Epidermal melanocyte (primary cell): Measurements from ENCODE around the gene RAB26.
A peak's percentile ranks its signal among the peaks of the same experiment; 100 is the strongest.
"Not testable (repeated sequence)": the region's sequence is repeated elsewhere in the genome, so short reads cannot be mapped to it uniquely, and the experiment has no call there.

Source experiments
- DNase-seq: peaks from one replicate; pipeline ENCODE4 v3.0.0; 2011; ENCODE audit warnings: low spot score; ENCODE audit not compliant: insufficient read length

RAB26 gene

GRCh38 chr16:2116428-2116827 lies 32.0 kb upstream of the RAB26 start:
- DNase-seq: not testable (repeated sequence)

GRCh38 chr16:2117341-2117740 lies 31.1 kb upstream of the RAB26 start:
- not testable (repeated sequence) for DNase-seq

GRCh38 chr16:2117960-2118722 lies 30.3 kb upstream of the RAB26 start:
- not testable (repeated sequence) for DNase-seq

GRCh38 chr16:2121325-2121724 lies 27.1 kb upstream of the RAB26 start:
- DNase-seq: not testable (repeated sequence)

GRCh38 chr16:2121853-2122252 lies 26.6 kb upstream of the RAB26 start:
- no peak for DNase-seq

- DNase-seq: no peak
These were observed 26.0 kb upstream of the RAB26 start for GRCh38 chr16:2122429-2122828.

GRCh38 chr16:2122934-2123683 lies 25.3 kb upstream of the RAB26 start:
- not testable (repeated sequence) for DNase-seq

- DNase-seq: not testable (repeated sequence)
These were observed 24.6 kb upstream of the RAB26 start for GRCh38 chr16:2123706-2124376.

- DNase-seq: not testable (repeated sequence)
These were observed 24.1 kb upstream of the RAB26 start for GRCh38 chr16:2124377-2124693.

- DNase-seq: not testable (repeated sequence)
These were observed 23.6 kb upstream of the RAB26 start for GRCh38 chr16:2124694-2125444.

GRCh38 chr16:2125609-2126008 lies 22.8 kb upstream of the RAB26 start:
- DNase-seq: not testable (repeated sequence)

GRCh38 chr16:2126161-2126743 lies 22.2 kb upstream of the RAB26 start:
- not testable (repeated sequence) for DNase-seq

GRCh38 chr16:2126928-2127556 lies 21.4 kb upstream of the RAB26 start:
- DNase-seq: not testable (repeated sequence)

- not testable (repeated sequence) for DNase-seq
These were observed 20.7 kb upstream of the RAB26 start for GRCh38 chr16:2127630-2128280.

GRCh38 chr16:2129251-2129650 lies 19.2 kb upstream of the RAB26 start:
- not testable (repeated sequence) for DNase-seq

GRCh38 chr16:2129890-2130447 lies 18.5 kb upstream of the RAB26 start:
- DNase-seq: not testable (repeated sequence)

GRCh38 chr16:2133797-2134196 lies 14.6 kb upstream of the RAB26 start:
- DNase-seq: not testable (repeated sequence)

GRCh38 chr16:2135071-2135470 lies 13.4 kb upstream of the RAB26 start:
- DNase-seq: not testable (repeated sequence)

- peak; percentile 64 for DNase-seq
These were observed 12.5 kb upstream of the RAB26 start, which contains the start of gene PKD1 for GRCh38 chr16:2135770-2136490. PKD1 (minus strand) TSS chr16:2135898; CDS start chr16:2135689, 209 bp downstream.
